Measurements from ENCODE around the gene ATAT1. TPM values are rescaled to one million over a fixed set of nuclear protein-coding genes. Genes with fewer than 3 reads are reported as not detected.
A peak's percentile ranks its signal among the peaks of the same experiment; 100 is the strongest.

Gene ATAT1
- total and polyA plus RNA-seq, 2 of the 13 experiments (the other 11 are each of a cell fraction or from before 2014, with no cell fraction given): 9.2 to 23.6 TPM

DNA sequence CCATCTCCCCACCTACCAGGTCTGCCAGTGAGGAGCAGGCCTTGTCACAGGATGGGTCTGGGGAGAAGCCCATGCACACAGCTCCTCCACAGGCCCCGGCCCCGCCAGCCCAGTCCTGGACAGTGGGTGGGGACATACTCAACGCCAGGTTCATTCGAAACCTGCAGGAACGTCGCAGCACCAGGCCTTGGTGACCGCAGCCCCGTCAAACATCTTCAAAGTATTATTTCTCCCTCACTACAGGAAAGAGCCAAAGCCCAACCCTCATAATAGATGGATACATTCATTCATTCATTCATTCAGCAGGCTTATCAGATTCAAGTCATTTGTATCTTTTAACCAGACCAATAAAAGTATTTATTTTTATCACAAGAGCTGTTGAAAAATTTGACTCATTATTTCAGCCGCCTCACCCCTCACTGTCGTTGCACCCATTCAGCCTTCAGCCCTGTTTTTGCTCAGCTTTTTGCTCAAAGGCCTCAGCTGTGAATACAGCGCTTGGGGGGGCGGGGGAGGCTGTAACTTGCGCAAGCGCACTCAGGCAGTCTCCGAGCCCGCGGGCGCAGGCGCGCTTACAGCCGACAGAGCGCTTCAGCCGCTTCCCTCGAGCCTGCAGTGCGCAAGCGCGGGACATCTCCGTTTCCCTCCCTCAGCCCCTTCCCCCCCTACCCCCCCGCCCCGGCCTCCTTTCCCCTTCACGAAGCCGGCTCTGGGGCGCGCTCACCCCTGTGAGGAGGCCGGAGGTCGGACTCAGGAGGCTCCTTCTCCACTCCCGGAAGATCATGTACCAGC, 20.0 kb downstream of the ATAT1 start, which contains the start of gene C6orf136 (continued):
- TF ChIP-seq PRPF4 (IDR thresholded peaks at IDR 0.05; ENCODE audit: low read depth, low read length, poor library complexity, severe bottlenecking) (peak; percentile 25), ZNF350 (CRISPR knock-in tag; IDR thresholded peaks at IDR 0.05; ENCODE audit: borderline replicate concordance, low read depth) (no peak), NCOA5 (CRISPR knock-in tag; IDR thresholded peaks at IDR 0.05) (no peak), GTF2F1 (IDR thresholded peaks at IDR 0.05; ENCODE audit: low read length) (no peak), MEIS2 (CRISPR knock-in tag; IDR thresholded peaks at IDR 0.05) (no peak), TARDBP (CRISPR knock-in tag; IDR thresholded peaks at IDR 0.05) (no peak), AHR (CRISPR knock-in tag; IDR thresholded peaks at IDR 0.05) (no peak), ERF (CRISPR knock-in tag; IDR thresholded peaks at IDR 0.05) (no peak; the same call in 1 of the 2 replicates), GABPB1 (CRISPR knock-in tag; IDR thresholded peaks at IDR 0.05) (no peak), FOSL2 (CRISPR knock-in tag; IDR thresholded peaks at IDR 0.05) (no peak)
- TF ChIP-seq, protein P1, sequence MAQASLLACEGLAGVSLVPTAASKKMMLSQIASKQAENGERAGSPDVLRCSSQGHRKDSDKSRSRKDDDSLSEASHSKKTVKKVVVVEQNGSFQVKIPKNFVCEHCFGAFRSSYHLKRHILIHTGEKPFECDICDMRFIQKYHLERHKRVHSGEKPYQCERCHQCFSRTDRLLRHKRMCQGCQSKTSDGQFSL (CRISPR knock-in tag; IDR thresholded peaks at IDR 0.05): no peak
- TF ChIP-seq, protein P2, sequence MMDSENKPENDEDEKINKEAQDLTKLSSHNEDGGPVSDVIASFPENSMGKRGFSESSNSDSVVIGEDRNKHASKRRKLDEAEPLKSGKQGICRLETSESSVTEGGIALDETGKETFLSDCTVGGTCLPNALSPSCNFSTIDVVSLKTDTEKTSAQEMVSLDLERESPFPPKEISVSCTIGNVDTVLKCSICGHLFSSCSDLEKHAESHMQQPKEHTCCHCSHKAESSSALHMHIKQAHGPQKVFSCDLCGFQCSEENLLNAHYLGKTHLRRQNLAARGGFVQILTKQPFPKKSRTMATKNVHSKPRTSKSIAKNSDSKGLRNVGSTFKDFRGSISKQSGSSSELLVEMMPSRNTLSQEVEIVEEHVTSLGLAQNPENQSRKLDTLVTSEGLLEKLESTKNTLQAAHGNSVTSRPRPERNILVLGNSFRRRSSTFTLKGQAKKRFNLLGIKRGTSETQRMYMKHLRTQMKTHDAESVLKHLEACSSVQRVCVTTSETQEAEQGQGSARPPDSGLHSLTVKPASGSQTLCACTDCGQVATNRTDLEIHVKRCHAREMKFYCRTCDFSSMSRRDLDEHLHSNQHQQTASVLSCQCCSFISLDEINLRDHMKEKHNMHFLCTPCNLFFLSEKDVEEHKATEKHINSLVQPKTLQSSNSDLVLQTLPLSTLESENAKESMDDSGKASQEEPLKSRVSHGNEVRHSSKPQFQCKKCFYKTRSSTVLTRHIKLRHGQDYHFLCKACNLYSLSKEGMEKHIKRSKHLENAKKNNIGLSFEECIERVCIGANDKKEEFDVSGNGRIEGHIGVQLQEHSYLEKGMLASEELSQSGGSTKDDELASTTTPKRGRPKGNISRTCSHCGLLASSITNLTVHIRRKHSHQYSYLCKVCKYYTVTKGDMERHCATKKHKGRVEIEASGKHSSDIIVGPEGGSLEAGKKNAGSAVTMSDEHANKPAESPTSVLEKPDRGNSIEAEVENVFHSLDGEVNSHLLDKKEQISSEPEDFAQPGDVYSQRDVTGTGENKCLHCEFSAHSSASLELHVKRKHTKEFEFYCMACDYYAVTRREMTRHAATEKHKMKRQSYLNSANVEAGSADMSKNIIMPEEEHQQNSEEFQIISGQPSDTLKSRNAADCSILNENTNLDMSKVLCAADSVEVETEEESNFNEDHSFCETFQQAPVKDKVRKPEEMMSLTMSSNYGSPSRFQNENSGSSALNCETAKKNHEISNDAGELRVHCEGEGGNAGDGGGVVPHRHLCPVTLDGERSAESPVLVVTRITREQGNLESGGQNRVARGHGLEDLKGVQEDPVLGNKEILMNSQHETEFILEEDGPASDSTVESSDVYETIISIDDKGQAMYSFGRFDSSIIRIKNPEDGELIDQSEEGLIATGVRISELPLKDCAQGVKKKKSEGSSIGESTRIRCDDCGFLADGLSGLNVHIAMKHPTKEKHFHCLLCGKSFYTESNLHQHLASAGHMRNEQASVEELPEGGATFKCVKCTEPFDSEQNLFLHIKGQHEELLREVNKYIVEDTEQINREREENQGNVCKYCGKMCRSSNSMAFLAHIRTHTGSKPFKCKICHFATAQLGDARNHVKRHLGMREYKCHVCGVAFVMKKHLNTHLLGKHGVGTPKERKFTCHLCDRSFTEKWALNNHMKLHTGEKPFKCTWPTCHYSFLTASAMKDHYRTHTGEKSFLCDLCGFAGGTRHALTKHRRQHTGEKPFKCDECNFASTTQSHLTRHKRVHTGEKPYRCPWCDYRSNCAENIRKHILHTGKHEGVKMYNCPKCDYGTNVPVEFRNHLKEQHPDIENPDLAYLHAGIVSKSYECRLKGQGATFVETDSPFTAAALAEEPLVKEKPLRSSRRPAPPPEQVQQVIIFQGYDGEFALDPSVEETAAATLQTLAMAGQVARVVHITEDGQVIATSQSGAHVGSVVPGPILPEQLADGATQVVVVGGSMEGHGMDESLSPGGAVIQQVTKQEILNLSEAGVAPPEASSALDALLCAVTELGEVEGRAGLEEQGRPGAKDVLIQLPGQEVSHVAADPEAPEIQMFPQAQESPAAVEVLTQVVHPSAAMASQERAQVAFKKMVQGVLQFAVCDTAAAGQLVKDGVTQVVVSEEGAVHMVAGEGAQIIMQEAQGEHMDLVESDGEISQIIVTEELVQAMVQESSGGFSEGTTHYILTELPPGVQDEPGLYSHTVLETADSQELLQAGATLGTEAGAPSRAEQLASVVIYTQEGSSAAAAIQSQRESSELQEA (CRISPR knock-in tag; IDR thresholded peaks at IDR 0.05; ENCODE audit: not compliant biosample characterization): no peak
- TF ChIP-seq, protein P3, sequence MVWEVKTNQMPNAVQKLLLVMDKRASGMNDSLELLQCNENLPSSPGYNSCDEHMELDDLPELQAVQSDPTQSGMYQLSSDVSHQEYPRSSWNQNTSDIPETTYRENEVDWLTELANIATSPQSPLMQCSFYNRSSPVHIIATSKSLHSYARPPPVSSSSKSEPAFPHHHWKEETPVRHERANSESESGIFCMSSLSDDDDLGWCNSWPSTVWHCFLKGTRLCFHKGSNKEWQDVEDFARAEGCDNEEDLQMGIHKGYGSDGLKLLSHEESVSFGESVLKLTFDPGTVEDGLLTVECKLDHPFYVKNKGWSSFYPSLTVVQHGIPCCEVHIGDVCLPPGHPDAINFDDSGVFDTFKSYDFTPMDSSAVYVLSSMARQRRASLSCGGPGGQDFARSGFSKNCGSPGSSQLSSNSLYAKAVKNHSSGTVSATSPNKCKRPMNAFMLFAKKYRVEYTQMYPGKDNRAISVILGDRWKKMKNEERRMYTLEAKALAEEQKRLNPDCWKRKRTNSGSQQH (CRISPR knock-in tag; IDR thresholded peaks at IDR 0.05; ENCODE audit: low read depth): peak; percentile 74; the same call in 1 of the 2 replicates
